Sigmoid colon (tissue), 4 donors: ENCODE measurements around the gene RBBP9.

Experiments used
- POLR2A ChIP-seq, 2 donors: fragments of 450-650 bp; IDR thresholded peaks; one replicate each; pipeline ENCODE4 v1.6.1; 2016; ENCODE audit warnings: antibody characterized with exemption in 2 of 2, mild to moderate bottlenecking in 2 of 2, moderate library complexity in 2 of 2
- POLR2AphosphoS5 ChIP-seq, 4 donors: sonication (generic); formaldehyde crosslinking; IDR thresholded peaks; one replicate each; pipeline ENCODE4 v1.6.1; 2017; ENCODE audit warnings: antibody characterized with exemption in 4 of 4
- TF ChIP-seq, protein P1 (sequence below), 4 experiments: fragments of 450-650 bp in 3 of 4; fragments of 200-600 bp in 1 of 4; IDR thresholded peaks; one replicate each; pipeline ENCODE4 v1.5.1; 2016 to 2019; ENCODE audit warnings: antibody characterized with exemption in 4 of 4, mild to moderate bottlenecking in 3 of 4, moderate library complexity in 2 of 4

DNA sequence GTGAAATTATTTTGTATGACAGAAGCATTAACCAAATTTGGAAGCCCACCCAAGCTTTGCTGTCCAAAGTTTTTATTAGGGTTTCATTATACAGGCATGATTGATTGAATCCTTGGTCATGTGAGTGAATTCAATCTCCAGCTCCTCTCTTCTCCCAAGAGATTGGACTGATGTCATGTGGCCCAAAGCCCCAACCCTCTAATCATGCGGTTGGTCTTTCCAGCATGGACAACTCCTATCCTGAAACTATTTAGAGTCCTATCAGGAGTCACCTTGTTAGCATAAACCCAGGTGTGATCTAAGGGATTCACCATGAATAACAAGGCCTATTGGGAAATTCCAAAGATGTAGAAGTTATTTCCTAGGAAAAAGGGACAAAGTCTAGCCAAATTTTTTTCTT, 19.2 kb downstream of the RBBP9 start:
- TF ChIP-seq POLR2AphosphoS5 (IDR thresholded peaks at IDR 0.05) = no peak
- no peak for TF ChIP-seq POLR2A (IDR thresholded peaks at IDR 0.05)
- TF ChIP-seq, protein P1, sequence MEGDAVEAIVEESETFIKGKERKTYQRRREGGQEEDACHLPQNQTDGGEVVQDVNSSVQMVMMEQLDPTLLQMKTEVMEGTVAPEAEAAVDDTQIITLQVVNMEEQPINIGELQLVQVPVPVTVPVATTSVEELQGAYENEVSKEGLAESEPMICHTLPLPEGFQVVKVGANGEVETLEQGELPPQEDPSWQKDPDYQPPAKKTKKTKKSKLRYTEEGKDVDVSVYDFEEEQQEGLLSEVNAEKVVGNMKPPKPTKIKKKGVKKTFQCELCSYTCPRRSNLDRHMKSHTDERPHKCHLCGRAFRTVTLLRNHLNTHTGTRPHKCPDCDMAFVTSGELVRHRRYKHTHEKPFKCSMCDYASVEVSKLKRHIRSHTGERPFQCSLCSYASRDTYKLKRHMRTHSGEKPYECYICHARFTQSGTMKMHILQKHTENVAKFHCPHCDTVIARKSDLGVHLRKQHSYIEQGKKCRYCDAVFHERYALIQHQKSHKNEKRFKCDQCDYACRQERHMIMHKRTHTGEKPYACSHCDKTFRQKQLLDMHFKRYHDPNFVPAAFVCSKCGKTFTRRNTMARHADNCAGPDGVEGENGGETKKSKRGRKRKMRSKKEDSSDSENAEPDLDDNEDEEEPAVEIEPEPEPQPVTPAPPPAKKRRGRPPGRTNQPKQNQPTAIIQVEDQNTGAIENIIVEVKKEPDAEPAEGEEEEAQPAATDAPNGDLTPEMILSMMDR (IDR thresholded peaks at IDR 0.05) = no peak
